HG03159 (cell line): Measurements from ENCODE around the gene PRKCA.

Experiments
- ATAC-seq: cut with Tn5 transposase; IDR thresholded peaks from one replicate; pipeline ENCODE4 v1.9.1; 2021; ENCODE audit warnings: mild to moderate bottlenecking, moderate library complexity; ENCODE audit not compliant: unreplicated experiment

The PRKCA gene

DNA sequence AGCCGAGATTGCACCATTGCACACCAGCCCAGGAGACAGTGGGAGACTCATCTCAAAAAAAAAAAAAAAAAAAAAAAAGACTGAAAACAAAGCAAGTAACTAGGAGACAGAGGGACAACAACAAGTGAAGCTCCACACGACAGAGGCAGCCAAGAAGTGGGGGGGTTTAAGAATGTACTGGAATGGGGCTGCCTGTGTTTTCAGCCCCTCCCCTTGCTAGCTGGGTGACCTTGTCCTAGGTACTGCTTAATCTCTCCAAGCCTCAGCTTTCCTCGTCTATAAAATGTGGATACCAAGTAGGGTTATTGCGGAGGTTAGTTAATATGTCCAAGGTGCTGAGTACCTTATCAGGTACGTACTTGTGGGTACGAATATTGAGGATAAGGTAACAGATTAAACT is 368.7 kb downstream of the PRKCA start:
- no peak for ATAC-seq

DNA sequence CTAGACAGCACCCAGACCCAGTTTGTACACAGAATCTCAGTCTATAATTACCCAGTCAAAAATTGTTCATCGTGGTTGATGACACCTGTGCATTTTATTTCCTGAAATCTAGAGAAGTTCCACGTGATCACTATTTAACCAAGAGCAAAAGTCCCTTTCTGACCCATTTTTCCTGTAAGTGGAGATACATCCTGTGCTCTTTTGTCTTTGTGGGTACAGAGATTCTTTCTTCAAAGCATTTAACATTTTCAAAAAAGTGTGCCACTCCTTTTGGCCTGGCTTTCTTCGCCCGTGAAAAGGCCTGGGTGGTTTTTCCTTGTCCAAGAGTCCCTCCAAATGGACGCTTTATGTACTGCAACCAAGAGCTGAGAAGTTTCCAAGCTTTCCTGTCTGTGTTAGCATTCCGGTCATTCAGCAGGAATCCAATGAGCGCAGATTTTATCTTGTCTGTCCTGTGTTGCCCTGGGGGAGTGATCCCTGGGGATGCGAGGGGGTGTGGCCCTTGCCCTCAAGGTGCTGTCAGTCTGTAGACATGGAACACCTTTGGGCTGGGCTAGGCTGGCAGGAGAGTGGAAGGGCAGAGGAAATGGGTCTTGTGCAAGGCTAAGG is 371.4 kb downstream of the PRKCA start:
- ATAC-seq, result no peak

DNA sequence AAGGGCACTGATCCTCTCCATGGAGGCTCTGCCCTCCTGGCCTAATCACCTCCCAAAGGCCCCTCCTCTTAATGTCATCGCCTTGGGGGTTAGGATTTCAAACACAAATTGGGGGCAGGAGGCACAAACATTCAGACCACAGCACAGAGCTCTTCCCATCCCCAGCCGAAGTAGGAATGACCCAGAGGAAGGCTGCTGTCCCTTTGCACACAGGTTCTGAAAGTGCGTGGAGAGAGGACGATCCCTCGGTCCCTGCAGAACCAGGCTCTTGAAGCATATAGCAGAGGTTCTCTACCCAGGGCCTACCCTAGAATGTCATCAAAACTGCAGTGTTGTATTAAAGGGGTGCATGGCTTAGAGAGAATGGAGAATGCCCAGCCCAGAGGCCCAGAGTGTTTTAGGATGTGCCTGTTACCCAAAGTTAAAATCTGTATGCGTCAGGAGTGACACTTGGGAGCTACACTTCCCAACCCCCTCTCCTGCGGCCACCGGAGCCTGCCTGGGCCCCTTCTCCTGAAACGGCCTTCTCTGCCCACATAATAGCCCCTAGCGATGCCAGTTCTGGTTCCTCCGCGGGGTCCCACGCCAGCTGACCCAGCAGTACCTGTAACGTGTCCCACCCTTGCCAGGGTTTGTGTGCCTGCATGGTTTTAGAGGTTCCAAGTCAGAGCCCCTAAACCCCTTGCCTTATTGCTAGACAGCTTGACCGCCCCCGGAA is 373.0 kb downstream of the PRKCA start:
- ATAC-seq, result no peak

DNA sequence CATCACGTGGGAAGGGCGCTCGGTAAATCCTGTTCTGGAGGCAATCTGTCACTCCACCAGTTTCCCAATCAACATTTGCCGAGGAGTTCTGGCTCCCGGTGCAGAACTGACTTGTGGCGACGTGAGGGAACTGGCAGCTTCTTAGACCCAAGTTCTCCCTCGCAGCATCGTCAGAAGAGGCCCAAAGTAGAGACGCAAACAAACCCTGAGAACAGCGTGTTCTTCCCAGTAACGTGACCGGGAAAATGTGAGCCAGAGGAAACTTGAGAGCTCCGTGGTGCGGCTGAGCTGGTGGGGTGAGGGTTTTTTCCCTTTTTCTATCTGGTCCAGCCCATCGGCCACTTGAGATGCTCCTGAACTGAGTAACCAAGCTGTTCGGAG is 373.6 kb downstream of the PRKCA start:
- no peak for ATAC-seq

DNA sequence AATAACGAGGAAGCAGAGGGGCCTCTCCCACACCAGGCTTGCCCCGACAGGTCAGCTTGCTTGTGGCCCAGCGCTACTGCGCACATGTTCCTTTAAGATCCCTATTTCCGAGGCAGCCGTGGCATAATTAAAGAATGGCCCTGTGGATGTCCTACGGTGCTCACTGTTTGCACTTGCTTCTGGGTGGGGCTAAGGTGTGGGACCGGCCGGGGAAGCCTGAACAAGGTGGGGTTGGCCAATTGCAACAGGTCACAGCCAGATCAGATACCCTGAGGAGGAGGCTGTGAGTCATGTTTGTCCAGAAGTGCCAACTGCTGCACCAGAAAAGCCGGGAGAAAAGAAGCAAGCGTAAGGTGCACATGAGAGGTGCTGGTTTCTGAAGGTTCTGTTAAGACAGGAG is 374.0 kb downstream of the PRKCA start:
- ATAC-seq, result no peak

DNA sequence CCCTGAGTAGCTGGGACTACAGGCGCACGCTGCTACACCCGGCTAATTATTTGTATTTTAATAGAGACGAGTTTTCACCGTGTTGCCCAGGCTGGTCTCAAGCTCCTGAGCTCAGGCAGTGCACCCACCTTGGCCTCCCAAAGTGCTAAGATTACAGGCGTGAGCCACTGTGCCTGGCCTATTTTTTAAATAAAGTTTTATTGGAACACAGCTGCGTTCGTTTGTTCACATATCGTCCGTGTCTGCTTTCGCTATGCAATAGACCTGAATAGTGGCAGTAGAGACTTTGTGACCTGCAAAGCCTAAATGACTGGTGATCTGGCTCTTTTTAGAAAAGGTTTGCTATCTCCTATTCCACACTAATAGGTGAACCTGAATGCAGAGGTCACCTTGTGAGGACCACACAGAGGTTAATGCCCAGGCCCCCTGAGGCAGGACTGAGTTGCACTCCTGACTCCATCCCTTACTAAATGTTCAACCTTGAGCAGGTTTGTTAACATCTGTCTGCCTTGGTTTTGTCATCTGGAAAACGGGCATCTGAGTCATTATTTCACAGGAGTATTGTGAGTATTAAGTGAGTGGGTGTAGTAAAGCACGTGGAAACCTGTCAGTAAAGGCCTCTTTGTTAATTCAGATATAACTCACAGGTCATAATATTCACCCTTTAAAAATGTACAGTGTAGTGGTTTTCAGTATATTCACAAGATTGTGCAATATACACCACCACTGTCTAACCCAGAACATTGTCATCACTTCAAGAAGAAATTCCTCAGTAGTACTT is 375.0 kb downstream of the PRKCA start:
- ATAC-seq, result no peak

DNA sequence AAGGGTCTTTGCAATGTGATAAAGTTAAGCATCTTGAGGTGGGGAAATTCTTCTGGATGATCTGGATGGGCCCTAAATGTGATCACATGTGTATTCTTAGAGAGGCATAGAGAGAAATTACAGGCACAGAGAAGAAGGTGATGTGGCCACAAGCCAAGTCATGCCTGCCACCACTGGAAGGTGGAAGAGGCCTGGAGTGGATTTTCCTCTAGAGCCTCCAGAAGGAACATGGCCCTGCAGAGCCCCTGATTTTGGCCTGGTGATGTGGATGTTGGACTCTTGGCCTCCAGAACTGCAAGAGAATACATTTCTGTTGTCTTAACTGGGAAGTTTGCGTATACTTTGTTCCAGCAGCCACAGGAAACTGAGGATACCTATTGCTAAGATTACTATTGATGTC is 375.6 kb downstream of the PRKCA start:
- no peak for ATAC-seq

DNA sequence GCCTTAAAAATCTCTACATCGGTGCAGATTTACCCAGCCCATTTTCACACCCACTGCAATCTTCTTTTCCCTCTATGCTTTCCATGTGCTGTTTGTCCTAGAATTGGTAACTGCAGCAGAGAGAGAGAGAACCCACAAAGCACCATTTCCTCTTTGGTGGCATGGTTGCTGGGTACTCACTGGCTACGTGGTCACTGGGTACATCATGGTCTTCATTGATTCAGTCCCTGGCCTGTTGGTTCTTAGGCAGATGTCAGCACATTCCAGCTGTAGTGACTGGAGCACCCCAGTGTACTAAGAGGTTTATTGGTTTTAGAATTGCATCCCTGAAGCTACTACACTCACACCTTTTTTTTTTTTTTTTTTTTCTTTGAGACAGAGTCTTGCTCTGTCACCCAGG is 376.4 kb downstream of the PRKCA start:
- no peak for ATAC-seq

DNA sequence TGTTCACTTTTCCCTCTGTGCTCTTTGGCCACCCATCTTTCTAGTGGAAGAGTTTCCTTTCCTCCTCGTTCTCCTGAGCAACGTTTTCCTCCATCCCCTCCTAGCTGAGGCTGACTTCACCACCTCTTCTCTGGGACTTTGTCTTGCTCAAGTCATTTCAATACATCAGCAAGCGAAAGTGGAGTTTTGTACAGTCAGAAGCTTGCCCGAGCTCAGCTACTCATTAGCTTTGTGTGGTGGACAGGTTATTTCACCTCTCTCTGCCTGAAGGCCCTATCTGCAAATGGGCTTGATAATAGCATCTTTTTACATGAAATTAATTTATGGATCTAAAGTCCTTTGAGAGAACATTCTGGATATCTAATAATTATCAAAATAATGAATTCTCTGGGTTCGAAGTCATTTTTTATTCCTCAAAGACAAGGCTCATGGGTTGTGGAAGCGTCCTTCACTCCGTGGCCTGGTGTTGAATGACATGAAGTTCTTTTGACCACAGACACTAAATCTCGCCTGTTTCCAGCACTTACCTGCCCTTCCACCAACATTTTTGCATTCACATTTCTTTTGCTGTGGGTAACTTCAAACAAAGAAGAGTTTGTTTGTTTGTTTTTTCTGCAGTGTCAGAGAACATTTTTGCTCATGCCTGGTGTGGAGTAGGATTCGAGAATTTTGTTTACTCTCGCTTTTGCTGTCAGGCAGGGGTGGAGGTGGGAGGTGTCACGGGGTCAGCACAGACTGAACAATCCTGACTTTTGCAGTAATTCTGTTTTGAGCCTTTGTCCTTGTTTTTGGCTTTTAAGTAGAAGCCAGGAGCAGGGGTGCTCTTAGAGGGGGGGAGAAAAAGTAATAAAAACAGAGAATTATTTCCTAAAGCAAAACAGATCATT is 377.5 kb downstream of the PRKCA start:
- no peak for ATAC-seq

DNA sequence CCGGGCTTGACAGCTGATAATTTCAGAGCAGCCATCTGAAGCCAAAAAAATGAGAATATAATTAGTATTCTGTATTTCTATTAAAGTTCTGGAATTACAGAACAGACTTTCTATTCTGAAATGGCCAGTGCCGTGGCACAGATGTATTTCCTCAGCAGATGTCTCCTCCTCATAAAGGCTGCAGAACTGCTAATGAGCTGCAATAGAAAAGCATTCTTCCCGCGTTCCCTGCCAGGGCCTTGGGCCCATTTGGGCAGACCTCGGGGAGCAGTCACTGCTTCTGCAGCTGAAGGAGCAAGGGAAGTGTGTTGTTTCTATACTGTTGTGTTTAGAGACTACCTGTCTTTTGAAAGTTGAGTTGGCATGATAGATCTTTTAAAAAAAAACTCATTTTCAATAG is 379.9 kb downstream of the PRKCA start:
- no peak for ATAC-seq

DNA sequence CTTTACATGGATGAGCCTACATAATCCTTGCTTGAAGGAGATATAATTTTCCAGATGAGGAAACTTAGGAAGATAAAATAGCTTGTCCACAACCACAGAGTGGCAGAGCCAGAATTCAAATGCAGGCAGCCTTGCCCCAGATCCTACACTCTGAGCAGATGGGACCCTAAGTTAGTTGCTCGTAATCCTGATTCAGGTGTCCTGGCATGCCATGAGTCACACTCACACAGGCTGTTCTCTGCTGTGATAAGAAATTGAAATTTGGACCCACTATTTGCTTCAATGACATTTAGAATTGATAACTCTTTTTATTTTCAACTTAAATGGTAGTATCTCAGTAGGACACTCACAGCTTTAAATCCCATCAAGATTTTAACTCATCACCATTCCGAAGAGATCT is 381.8 kb downstream of the PRKCA start:
- no peak for ATAC-seq

DNA sequence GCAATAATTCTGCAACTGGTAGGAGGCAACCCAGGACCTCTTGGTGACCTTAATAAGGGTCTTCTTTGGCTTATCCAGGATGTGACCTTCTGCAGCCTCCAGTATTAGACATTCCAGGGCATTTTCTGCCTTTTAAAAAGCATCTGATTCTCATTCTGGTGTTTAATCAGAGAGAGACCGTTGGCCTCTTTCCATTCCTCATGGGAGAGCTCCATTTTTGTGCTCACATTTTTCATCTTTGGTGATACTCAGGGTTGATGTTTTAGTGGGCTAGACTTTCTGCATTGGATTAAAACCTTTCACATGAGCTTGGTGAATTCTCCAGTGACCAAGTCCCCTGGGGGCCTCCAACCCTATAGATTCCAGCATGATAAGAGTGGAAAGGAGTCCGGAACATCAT is 382.3 kb downstream of the PRKCA start:
- no peak for ATAC-seq

DNA sequence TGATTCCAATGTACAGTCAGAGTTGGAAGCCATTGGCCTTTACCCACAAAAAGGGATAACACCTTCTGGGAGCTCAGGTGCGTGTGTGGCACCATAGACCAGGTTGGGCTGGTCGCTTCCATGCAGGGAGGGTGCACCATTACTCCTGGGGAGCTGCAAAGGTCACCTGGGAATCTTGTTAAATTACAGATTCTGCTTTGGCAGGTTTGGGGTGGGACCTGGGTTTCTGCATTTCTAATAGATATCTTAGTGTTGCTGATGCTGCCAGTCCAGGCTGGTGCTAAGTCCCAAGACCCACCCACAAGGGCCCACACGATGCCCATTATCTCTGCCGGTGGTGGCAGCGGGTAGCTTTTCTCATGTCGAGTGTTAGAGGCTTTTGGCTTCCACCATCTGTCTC is 384.2 kb downstream of the PRKCA start:
- ATAC-seq, result no peak

DNA sequence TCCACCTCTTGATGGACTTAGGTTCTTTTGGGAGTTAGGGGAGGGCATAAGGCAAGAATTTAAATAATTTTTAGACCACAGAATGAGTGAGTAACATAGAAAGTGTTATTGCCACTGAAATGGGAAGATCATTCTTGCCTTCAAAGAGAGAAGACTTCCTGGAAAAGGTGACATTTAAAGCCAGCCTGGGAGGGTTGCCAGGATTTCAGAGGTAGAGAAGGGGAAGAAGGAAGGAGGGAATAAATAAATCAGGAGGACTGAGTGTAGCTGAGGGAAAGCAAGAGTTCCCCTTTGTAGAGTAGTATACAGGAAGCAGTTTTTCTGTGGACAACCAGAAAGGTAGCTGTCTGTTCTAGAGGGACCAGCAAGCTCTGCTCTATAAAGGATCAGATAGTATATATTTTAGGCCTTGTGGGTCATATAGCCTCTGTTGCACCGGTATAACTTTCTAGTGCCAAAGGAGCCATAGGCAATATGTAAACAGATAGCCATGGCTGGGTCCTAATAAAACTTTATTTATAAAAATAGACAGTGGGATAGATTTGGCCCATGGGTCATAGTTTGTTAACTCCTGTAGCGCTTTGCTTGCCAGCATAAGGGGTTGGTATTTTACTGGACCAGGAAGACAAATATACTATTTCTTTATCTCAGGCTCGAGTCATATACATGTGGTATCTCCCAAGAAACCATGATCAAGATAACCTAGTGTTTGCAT is 385.3 kb downstream of the PRKCA start:
- no peak for ATAC-seq

DNA sequence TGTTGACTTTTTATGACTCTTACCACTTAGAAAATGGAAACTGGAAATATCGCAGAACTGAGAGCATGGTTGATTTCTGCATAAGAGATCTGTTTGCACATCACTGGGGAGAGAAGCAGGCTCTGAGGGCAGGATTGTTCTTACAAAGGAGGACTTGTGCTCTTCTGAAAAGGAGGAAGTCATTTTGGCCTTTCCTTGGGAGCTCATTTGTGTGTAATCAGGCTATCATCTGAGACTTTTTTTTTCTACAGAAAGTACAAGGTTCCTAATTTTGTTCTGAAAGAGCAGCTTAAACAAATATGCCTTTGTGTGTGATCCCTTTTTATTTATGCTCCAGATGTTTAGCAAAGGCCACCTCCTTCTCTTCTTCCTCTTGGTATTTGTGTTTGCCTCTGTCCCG is 386.8 kb downstream of the PRKCA start:
- ATAC-seq, result no peak

DNA sequence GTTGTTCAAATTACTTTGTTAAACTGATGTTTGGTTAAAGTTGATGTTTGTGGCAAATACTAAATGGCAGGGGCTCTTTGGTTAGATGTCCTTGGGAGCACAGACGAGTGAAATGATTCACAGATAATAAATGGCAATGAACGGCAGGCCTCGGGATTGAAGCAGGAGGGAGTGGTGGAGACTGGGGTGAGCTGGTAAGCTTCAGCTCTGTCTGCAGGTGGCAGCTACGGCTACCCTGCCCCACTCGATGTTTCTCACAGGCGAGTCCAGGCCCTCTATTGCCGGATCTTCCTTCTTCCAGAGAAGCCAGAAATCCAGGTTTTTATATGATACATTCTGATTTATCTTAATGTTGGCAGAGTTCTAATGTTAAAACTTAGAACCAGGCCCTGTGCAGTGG is 387.8 kb downstream of the PRKCA start:
- no peak for ATAC-seq

DNA sequence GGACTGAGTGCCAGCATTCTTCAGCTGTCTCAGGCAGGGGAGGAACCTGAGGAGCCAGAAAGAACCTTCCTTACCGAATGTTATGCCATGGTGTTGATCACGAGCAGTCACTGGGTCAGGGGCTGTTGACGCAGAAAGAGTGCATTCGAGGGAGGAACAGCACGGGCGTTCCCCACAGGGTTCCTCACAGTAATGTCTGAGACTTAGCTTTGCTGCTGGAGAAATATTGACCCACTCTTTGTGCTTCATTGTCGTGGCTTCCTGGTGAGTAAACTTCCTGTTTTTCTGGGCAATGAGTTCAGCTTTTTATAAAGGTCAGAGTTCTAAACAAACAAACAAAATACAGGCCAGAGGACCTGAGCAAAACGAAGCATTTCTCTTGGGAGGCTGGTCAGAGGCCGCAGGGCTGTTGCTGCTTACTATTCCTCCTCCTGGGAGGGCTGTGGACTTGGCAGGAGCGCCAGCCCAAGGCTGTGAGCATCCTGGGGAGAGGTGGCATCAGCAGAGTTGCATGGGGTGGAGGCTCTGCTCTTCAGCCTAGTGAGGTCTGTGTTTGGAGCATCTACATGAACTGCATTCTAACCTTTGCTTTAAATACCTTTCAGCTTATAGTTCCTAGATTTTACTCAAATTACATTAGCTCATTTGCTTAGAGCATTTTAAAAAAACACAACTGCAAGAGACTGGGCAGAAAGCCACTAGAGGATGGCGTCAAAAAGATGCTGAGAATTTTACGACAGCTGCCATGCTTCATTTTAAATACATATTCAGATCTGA is 389.4 kb downstream of the PRKCA start:
- ATAC-seq, result no peak

DNA sequence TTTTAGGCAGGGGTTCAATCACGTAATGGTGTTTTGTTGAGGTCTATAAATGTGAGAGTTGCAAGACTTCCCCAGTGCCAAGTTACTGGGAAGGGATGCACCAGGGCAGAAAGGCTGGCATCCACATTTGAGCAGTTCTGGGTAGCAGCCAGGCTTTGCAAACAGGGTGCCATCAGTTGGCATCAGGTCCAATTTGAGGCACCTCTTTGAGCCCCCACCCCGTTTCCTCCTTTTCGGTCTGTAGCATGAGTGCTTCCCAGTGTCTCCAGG is 389.9 kb downstream of the PRKCA start:
- no peak for ATAC-seq

DNA sequence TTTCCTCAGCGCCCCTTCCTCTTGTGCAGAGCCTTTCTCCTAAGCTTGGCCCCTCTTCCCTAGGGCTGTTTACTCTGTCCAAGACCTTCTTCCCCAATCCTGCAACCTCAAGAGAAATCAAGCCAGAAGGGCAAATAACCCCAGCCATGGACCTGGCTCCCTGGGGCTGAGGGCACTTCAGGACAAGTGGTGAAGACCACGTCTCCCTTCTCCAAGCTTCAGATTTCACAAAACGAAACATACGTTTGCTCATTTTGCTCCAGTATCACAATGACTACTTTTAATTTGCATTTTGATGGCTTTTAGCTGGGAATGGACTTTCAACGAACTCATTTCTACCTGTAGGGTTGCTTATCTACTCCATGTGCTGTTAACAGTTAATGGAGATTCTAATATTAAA is 392.7 kb downstream of the PRKCA start:
- no peak for ATAC-seq

DNA sequence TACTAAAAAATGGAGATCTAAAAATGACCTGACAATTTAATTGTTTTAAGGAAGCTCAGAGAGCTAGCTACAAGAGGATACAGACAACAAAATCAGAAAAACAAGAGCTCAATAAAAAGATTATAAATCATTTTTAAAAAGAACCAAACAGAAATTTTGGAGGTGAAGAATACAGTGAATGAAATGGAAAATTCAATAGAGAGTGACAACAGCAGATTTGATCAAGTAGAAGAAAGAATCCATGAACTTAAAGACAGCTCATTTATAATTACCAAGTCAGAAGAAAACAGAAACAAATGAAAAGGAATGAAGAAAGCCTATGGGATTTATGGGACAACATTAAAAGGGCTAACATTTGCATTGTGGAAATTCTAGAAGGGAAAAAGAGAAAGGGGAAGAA is 395.9 kb downstream of the PRKCA start:
- no peak for ATAC-seq
